Stimulated activated CD4-positive, alpha-beta T cell treated with anti-CD3 and anti-CD28 coated beads, TNF-alpha, amount 100 ng/mL, for 4 hours (primary cell): Measurements from ENCODE around the gene WNT9A.
"Not testable (repeated sequence)": the region's sequence is repeated elsewhere in the genome, so short reads cannot be mapped to it uniquely, and the experiment has no call there.

ENCODE experiments used
- DNase-seq, 3 experiments: peaks; one replicate each; pipeline ENCODE4 v3.0.0-alpha.2; 2020; ENCODE audit warnings: low read depth in 3 of 3

The WNT9A gene

DNA sequence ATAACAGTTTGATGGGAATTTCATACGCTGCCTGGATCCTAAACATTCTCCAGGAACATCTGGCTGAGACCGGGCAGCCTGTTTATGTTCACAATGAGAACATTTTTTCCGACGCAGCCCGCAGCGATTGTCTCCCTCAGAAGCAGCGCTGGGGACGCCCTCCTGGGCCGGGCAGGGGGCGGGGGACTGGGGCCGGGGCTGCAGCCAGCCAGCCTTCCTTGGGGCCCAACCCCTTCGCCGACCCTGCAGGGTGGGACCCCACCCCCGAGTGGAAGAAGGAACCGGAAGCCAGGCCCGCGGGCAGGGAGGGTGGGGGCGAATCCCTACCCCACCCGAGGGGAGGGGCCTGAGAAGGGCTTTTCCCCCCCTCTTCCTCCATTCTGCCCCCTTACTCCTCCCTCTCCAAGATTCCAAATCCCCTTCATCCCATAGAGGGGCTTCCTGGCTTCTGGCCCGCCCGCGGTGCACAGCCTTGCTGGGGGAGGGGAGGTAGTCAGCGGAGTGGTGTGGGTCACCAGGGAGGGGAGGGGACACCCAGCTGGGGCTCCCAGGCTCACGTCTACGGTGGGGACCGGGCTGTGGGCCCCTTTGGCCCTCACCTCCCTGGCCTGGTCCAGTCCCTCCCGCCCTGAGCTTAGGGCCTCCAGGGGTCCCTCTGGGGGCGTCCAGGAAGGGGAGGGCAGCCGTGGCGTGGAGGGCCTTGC is 60.6 kb downstream of the WNT9A start:
- DNase-seq, result no peak

DNA sequence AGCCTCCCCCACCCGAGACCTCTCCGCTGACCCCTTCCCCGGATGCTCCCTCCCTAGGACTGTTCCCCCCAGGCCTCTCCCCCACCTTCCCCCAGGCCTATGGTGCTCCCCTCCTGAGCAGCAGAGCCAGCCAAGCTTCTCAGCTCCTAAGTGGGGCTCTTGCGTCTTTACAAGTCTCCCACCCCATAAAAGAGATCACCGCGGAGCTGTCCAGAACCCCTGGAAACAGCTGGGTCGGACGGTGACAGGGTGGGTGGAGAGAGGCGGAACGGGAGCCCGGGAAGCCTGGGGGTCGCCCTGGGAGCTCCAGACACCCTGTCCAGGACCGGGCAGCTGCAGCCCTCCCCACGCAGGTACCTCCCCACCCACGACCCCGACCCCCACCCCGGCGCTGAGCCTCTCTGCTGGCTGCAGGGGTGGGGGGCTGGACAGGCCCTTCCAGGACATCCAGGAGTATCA is 61.2 kb downstream of the WNT9A start:
- DNase-seq, result no peak

DNA sequence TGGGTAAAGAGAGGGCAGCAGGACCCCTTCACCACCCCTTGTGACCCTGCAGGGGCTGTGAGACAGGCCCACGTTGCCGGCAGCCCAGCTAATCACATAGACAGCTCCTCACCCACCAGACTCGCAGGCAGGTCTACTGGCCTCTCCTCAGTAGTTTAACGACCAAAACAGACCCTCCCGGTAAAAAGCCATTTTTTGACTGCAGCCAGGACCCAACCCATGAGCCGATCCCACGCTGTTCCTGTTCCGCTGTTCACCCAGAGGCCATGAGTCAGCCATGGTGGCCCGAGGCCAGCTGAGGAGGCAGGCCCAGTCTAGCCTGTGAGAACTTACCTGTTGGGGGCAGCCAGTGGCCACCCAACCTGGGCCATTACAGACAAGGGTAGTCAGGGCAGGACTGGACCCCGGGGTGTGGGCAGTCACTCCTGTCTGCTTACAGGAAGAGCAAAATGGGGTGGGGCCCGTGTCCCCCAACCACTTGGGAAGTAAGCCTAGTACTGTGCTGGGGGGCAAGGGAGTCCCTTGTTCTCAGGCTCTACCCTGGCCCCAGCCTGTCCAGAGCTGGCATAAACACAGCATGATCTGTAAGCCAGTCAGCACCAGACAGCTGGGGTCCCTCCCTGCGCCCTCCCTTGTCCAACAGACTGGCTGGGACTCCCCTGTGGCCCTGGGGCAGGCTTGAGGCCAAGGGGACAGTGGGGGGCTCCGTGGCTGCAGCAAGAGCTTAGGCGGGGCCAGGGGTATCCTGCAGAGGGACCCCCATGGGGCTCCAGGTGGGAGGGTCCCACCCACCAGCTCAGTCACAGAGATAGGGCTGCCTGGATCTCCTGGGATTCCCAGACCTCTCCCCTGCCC is 61.9 kb downstream of the WNT9A start:
- no peak for DNase-seq

DNA sequence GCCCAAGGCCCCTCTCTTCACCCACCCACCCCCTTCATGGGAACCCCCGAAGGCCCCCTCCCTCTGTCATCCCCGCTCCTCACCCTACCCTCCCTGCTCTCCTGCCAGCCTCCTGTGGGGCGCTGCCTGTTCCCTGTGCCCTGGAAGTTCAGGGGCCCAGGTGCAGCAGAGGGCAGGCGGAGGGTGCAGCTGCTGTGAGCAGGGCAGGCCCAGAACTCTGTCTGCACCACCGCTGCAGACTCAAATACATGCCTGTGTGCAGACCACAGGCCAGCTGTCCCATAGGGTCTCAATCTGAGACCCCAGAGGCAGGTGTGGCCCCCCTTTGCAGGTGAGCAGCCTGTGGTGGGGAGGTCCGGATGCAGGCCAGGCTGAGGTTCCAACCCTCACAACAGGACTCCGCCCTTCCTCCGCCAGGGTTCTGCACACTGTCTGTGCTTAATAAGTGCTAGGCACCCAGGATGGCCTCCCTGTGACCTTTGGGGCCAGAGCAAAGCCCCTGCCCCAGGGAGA is 62.5 kb downstream of the WNT9A start:
- DNase-seq, result no peak

DNA sequence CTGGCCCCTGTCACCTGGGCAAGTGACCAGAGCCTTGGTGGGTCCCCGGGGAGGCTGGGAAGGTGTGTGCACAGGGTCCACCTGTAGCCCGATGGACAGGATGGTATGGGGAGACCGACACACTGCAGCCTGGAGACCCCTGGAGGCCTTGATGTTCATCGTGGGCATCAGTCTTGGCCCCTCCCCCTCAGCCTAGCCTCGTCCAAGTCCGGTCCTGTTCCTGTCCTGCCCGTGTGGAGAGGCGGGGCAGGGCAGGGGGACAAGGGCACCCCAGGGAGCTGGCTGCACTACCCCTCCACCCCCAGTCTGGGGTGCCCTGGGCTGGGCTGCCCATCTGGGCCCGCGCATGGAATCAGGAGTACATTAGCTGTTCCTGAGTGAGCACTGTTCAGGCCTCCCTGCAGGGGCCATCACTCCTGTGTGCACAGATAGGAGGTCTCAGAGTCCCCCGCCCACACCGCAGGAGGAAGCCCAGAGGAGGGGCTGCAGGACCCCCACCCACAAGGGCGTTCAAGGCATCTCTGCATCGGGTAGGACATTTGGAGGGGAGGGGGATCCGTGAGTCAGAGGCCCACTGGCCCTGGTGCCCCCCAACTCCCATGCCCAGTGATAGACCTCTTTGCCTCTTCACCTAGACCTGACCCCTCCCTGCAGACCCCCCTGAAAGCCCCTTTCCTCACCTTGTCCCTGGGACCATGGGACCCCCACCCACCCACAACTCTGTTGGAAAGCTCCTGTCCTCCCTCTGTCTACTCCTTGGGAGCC is 63.2 kb downstream of the WNT9A start:
- DNase-seq, result no peak

DNA sequence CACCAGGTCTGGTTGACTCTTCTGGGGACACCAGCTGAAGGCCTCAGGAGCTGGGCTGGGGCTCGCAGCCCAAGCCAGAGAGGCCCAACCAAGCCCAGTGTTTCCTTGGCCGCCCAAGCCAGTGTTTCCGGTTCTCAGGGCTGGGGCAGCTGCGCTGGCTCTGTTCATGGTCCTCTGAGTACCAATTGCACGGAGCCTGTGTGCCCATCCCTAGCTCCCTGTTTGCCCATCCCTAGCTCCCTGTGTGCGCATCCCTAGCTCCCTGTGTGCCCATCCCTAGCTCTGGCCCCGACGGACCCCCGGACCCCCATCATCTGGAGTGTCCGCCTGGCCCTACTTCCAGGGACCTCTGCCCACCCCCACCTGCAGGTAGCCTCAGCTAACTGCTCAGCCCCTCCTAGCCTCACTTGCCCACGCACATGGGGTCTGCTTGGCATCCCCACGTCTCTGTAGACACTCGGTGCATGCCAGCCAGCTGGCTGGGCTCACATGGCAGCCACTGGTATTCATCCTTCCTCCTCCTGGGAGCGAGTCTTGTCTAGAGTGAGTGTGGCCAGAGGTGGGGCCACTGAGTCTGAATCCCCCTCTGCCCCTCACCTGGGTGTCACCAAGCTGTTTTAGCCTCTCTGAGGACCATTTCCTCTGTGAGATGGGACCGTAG is 64.0 kb downstream of the WNT9A start:
- no peak for DNase-seq

DNA sequence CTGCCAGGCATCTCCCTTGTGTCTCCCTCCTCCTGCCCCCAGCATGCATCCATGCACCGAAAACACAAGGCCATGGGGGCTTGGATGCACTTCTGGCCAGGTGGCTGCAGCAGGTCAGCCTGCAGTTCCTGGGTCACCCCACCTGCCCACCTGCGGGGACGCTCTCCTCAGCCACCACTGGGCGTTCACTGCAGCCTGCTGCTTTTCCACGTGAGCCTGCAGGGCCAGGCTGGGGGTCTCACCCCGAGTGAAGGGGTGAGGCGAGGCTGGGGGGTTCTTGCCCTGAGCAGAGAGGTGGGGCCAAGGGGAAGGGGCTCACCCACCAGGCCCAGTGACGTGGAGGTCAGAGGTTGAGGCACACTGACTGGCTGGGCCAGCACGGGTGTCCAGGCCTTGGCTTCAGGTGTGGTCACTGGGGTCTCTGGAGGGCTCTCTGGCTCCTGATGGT is 64.6 kb downstream of the WNT9A start:
- no peak for DNase-seq

DNA sequence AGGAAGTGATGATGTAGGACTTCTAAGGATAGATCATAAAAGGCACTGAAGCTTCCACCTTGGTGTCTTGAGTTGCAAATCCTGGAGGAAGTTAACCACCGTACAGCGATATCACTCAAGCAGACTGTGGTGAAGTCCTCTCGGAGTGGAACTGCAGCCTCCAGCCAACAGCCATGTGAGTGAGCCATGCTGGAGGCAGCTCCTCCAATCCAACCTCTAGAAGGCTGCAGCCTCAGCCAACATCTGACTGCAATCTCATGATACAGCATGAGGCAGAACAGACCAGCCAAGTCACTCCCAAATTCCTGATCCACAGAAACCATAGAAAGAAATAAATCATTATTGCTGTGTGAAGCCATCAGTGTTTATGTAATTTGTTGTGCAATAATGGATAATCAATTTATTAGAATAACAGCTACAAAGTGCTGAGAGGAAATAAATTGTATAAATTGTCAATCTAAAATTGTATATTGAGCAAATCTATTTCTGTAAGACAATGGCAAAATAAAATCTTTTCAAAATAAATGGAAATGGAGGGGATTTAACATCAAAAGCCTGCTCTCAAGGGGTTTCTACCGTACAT is 67.3 kb downstream of the WNT9A start:
- DNase-seq, result no peak

DNA sequence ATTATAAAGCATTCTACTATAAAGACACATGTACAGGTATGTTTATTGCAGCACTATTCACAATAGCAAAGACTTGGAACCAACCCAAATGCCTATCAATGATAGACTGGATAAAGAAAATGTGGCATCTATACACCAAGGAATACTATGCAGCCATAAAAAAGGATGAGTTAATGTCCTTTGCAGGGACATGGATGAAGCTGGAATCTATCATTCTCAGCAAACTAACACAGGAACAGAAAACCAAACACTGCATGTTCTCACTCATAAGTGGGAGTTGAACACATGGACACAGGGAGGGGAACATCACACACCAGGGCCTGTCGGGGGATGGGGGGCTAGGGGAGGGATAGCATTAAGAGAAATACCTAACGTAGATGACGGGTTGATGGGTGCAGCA is 69.9 kb downstream of the WNT9A start:
- not testable (repeated sequence) for DNase-seq

DNA sequence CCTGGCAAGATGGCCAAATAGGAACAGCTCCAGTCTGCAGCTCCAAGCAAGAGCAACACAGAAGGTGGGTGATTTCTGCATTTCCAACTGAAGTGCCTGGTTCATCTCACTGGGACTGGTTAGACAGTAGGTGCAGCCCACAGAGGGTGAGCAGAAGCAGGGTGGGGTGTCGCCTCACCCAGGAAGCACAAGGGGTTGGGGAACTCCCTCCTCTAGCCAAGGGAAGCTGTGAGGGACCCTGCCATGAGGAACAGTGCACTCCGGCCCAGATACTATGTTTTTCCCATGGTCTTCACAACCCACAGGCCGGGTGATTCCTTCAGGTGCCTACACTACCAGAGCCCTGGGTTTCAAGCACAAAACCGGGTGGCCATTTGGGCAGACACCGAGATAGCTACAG is 75.8 kb downstream of the WNT9A start:
- not testable (repeated sequence) for DNase-seq

DNA sequence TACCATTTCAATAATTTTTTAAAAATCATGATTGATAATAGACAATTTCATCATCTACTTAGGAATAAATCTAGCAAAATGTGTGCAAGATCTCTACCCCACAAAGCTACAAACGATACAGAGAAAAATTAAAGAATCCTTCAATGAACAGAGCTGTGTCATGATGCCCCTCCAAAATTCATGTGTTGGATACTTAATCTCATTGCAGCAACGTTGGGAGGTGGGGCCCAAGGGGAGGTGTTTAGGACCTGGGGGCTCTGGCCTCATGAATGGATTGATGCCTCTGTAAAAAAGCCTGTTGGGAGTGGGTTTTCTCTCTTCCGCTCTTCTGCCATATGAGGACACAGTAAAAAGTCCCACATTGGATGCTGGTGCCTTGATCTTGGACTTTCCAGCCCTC is 77.4 kb downstream of the WNT9A start:
- DNase-seq, result no peak

DNA sequence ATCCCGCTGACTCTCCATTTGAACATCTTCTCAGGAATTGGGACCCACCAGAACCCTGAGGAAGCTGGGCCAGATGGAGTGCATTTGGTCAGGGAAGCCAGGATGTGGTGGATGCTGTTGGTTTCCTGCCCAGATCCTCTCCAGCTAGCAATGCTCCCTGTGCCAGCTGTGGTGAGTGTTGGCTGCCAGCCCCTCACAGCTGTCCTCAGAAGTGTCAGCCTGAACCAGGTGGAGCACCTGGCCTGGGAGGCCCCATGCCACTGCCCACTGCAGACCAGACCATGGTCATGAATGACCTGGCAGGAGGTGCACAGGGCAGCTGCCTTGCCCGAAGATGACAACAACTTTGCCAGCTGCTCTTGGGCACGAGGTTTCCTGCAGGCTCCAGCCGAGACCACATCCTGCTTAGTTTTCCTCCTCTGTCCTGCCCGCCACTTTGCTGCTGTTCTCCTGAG is 77.9 kb downstream of the WNT9A start:
- DNase-seq, result no peak

DNA sequence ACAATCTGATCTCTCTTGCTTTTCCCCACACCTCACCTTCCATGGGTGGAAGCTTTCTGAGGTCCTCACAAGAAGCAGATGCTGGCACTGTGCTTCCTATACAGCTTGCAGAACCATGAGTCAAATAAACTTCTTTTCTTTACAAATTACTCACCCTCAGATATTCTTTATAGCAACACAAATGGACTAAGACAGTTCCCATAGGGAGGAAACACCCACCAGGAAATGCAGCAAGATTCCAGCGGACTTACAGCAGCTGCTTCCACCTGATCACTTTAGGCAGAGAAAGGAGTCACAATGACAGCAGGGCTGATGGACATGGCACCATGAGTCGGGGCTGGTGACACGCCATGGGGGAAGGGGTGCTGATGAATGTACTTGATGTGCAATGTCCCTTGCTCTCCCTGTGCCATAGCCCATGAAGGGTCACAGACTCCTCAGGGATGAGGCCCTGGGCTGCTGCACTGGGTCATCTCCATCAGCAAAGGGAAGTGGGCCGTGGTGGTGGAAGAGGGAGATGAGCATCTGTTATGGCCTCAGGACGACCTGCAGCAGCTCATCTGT is 78.4 kb downstream of the WNT9A start:
- no peak for DNase-seq
